Mesendoderm (in vitro differentiated cells): ENCODE data around the gene LATS1.
"Not testable (repeated sequence)": the region's sequence is repeated elsewhere in the genome, so short reads cannot be mapped to it uniquely, and the experiment has no call there.

Source experiments
- DNase-seq: peaks from one replicate; pipeline ENCODE4 v3.0.0; 2013
- H2AK5ac ChIP-seq: 2 replicates; pipeline ENCODE4 v1.6.1; 2013; ENCODE audit warnings: low read length, inconsistent platforms
- H2BK120ac ChIP-seq: 2 replicates; pipeline ENCODE4 v1.6.1; 2013; ENCODE audit warnings: low read depth, mild to moderate bottlenecking, low read length, moderate library complexity, mixed read lengths
- H2BK15ac ChIP-seq: replicated peaks from 2 replicates; pipeline ENCODE4 v1.6.1; 2013; ENCODE audit warnings: low read depth, mild to moderate bottlenecking, moderate library complexity
- H2BK5ac ChIP-seq: 2 replicates; pipeline ENCODE4 v1.6.1; 2013; ENCODE audit warnings: low read length, inconsistent platforms
- H3K18ac ChIP-seq: 2 replicates; pipeline ENCODE4 v1.6.1; 2013; ENCODE audit warnings: mild to moderate bottlenecking, low read length, mixed read lengths
- H3K23ac ChIP-seq: one replicate; pipeline ENCODE4 v1.6.1; 2013; ENCODE audit warnings: low read length
- H3K27ac ChIP-seq: 2 replicates; pipeline ENCODE4 v1.5.1; 2013; ENCODE audit warnings: low read depth, mild to moderate bottlenecking, inconsistent platforms, low read length, moderate library complexity
- H3K27me3 ChIP-seq: 2 replicates; pipeline ENCODE4 v1.6.1; 2013; ENCODE audit warnings: low read length, control low read depth, mild to moderate bottlenecking, inconsistent platforms; ENCODE audit not compliant: insufficient read depth, poor library complexity
- H3K36me3 ChIP-seq: 2 replicates; pipeline ENCODE4 v1.6.1; 2013; ENCODE audit warnings: low read length, inconsistent platforms; ENCODE audit not compliant: control insufficient read depth, insufficient read depth
- H3K4ac ChIP-seq: one replicate; pipeline ENCODE4 v1.6.1; 2013; ENCODE audit warnings: low read depth, mild to moderate bottlenecking, low read length, moderate library complexity
- H3K4me1 ChIP-seq: 2 replicates; pipeline ENCODE4 v1.6.1; 2013; ENCODE audit warnings: low read depth, low read length, inconsistent platforms; ENCODE audit not compliant: control insufficient read depth
- H3K4me2 ChIP-seq: 2 replicates; pipeline ENCODE4 v1.6.1; 2013; ENCODE audit warnings: low read length
- H3K4me3 ChIP-seq: 2 replicates; pipeline ENCODE4 v1.5.1; 2013; ENCODE audit warnings: mild to moderate bottlenecking, low read length
- H3K56ac ChIP-seq: one replicate; pipeline ENCODE4 v1.6.1; 2013; ENCODE audit warnings: low read length
- H3K79me1 ChIP-seq: 2 replicates; pipeline ENCODE4 v1.6.1; 2013; ENCODE audit warnings: low read length, inconsistent platforms
- H3K79me2 ChIP-seq: 2 replicates; pipeline ENCODE4 v1.6.1; 2013; ENCODE audit warnings: mild to moderate bottlenecking, low read length; ENCODE audit not compliant: control insufficient read depth, insufficient read depth
- H3K9ac ChIP-seq: 2 replicates; pipeline ENCODE4 v1.6.1; 2013; ENCODE audit warnings: low read length, inconsistent platforms
- H4K5ac ChIP-seq: one replicate; pipeline ENCODE4 v1.6.1; 2013; ENCODE audit warnings: low read length
- H4K8ac ChIP-seq: one replicate; pipeline ENCODE4 v1.6.1; 2013; ENCODE audit warnings: low read depth, mild to moderate bottlenecking, control low read depth, low read length, moderate library complexity
- WGBS: extraction: QIAGEN DNeasy Blood & Tissue Kit; methylation state at CpG from one replicate; pipeline ENCODE4 v1.1.7; 2013; ENCODE audit warnings: low lambda C conversion rate, missing lambda C conversion rate; ENCODE audit not compliant: insufficient coverage; ENCODE audit errors: extremely low coverage; 5-methylcytosine and 5-hydroxymethylcytosine counted together

The LATS1 gene

DNA sequence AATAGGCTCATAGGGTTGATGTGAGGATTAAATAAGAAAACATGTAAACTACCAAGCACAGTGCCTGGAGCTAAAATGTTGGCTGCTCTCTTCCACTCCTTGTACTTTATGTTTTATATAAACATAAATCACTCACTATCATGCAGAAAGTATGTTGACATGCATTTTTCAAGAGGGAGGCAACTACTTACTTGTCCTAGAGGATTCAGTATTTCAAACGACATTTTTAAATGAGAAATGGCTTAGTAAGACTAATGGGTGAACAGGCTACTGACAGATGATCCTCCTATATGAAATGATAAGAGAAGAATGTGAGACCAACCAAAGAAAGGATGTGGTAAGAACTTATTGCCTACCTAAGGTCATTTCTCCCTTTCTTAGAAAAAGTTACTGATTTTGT is 21.0 kb downstream of the LATS1 start:
- Histone ChIP-seq H3K4ac (no peak overlapping the region), H3K27ac (no peak overlapping the region), H3K9ac (no peak overlapping the region), H3K18ac (no peak overlapping the region), H3K4me1 (no peaks in the 10 kb centered on the region), H3K79me1 (no peaks in the 10 kb centered on the region), H4K5ac (no peak overlapping the region), H3K4me2 (no peak overlapping the region), H4K8ac (no peak overlapping the region), H3K79me2 (peaks cover 14% of the 10 kb centered on the region), H3K4me3 (no peak overlapping the region), H3K36me3 (no peaks in the 10 kb centered on the region), H3K27me3 (no peaks in the 10 kb centered on the region), H2AK5ac (no peak overlapping the region), H3K56ac (no peak overlapping the region), H2BK15ac (no peak overlapping the region), H2BK120ac (no peak overlapping the region), H3K23ac (no peak overlapping the region), H2BK5ac (no peak overlapping the region)
- WGBS: no CpG with 5 or more reads among the region's 1 CpG
- DNase-seq: no peak

DNA sequence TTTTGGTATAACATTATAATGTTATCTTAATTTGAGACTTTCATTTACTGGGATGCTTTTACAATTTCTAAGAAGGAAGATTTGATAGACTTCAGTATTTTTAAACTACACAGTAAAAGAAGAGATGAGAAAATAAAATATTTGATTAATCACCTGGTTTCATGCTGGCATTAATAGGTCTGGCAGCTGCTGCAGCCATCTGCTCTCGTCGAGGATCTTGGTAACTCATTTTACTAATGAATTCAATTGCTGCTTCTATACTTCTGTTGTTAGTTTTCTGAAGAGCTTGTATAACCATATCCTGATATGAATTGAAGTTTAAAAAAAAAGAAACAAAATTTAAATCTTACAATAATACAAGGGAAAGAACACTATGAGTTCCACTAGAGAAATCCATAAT is 23.0 kb downstream of the LATS1 start:
- Histone ChIP-seq H3K4ac (no peak overlapping the region), H3K27ac (no peak overlapping the region), H3K9ac (no peak overlapping the region), H2BK5ac (no peak overlapping the region), H4K5ac (no peak overlapping the region), H2BK120ac (no peak overlapping the region), H3K79me1 (peaks cover 2% of the 10 kb centered on the region), H4K8ac (no peak overlapping the region), H3K79me2 (peaks cover 16% of the 10 kb centered on the region), H3K4me2 (no peak overlapping the region), H3K4me1 (no peaks in the 10 kb centered on the region), H3K18ac (no peak overlapping the region), H3K27me3 (no peaks in the 10 kb centered on the region), H2BK15ac (no peak overlapping the region), H3K4me3 (no peak overlapping the region), H3K56ac (no peak overlapping the region), H2AK5ac (no peak overlapping the region), H3K23ac (no peak overlapping the region), H3K36me3 (no peaks in the 10 kb centered on the region)
- DNase-seq: no peak
- WGBS: no CpG with 5 or more reads among the region's 2 CpGs

DNA sequence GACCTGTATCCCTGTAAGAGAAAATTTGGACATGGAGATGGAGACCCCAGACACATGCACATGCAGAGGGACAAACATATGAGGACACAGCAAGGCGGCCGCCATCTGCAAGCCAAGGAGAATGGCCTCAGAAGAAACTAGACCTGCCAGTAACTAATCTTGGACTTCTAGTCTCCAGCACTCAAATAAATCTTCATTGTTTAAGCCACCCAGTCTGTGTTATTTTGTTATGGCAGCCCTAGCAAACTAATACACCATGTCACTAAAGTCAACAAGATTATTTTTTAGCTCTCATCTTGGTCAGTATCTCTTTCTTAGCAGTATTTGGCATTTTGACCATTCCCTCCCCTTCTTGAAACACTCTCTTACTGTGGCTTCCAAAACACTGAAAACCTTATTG is 26.7 kb downstream of the LATS1 start:
- H3K4me1 ChIP-seq: no peaks in the 10 kb centered on the region
- no peak overlapping the region for H2BK5ac ChIP-seq
- no peak overlapping the region for H4K8ac ChIP-seq
- H3K36me3 ChIP-seq: peaks cover 1% of the 10 kb centered on the region
- H3K4me3 ChIP-seq: no peak overlapping the region
- H3K23ac ChIP-seq: no peak overlapping the region
- peaks cover 2% of the 10 kb centered on the region for H3K79me2 ChIP-seq
- no peak overlapping the region for H3K4me2 ChIP-seq
- no peak overlapping the region for H3K9ac ChIP-seq
- H3K18ac ChIP-seq: no peak overlapping the region
- H3K56ac ChIP-seq: no peak overlapping the region
- H3K27me3 ChIP-seq: no peaks in the 10 kb centered on the region
- H2BK15ac ChIP-seq: no peak overlapping the region
- H2BK120ac ChIP-seq: no peak overlapping the region
- no CpG with 5 or more reads among the region's 2 CpGs for WGBS
- H3K79me1 ChIP-seq: peaks cover 5% of the 10 kb centered on the region
- DNase-seq: no peak
- no peak overlapping the region for H4K5ac ChIP-seq
- no peak overlapping the region for H3K27ac ChIP-seq
- H2AK5ac ChIP-seq: no peak overlapping the region
- H3K4ac ChIP-seq: no peak overlapping the region

DNA sequence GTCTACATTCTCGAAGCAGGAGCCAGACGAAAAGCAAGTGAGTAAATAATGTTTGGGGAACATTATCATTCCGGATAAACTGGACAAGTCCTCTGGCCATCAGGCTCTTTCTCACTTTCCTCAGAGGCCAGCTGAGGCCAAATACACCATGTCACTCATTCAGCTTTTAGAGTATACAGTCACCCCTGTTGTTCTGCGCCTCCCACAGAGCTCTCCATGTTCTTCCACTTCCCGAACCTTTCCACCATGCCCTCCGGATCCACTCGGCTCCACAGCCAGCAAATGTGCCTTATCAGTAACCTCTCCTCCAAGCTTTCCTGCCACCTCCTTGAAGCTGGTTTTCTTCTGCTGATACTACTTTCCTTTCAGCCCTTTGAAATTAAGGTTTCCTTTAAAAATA is 31.7 kb downstream of the LATS1 start:
- no peak overlapping the region for H2BK15ac ChIP-seq
- H3K36me3 ChIP-seq: peaks cover 3% of the 10 kb centered on the region
- H4K5ac ChIP-seq: no peak overlapping the region
- peaks cover 8% of the 10 kb centered on the region for H3K79me1 ChIP-seq
- no peak overlapping the region for H3K9ac ChIP-seq
- H2AK5ac ChIP-seq: no peak overlapping the region
- H3K23ac ChIP-seq: no peak overlapping the region
- no peak overlapping the region for H3K27ac ChIP-seq
- peaks cover 5% of the 10 kb centered on the region for H3K79me2 ChIP-seq
- no peak overlapping the region for H3K18ac ChIP-seq
- no peaks in the 10 kb centered on the region for H3K27me3 ChIP-seq
- no peak overlapping the region for H3K56ac ChIP-seq
- no peak overlapping the region for H3K4me2 ChIP-seq
- no CpG with 5 or more reads among the region's 7 CpGs for WGBS
- no peak overlapping the region for H4K8ac ChIP-seq
- no peak overlapping the region for H3K4me3 ChIP-seq
- no peaks in the 10 kb centered on the region for H3K4me1 ChIP-seq
- H2BK5ac ChIP-seq: no peak overlapping the region
- H3K4ac ChIP-seq: no peak overlapping the region
- no peak for DNase-seq
- H2BK120ac ChIP-seq: no peak overlapping the region

DNA sequence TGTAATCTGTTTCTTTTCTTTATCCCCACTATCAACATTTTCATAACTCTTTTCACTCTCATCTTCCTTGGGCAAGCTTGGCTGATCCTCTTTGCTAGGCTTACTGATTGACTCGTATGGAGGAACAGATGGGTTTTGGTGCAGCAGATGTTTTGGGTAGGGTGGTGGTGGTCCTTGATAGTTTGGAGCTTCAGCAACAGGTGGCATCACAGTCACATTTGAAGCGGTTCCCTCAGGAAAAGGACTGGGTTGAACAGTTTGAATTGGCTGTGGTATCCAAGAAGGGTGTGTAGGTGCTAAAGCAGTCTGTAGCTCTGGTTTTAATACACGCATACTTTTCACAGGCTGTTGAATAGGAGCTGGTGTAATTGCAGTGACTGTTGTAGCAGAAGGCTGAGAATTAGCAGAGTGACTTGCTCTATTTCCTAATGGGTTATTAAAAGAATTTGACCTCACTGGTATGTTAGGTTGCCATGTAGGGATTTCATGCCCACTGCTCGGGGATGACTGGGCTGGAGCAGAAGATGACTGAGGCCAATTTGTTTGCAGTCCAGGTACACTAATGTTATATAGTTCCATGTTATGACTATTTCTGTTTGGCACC is 34.5 kb downstream of the LATS1 start:
- H4K8ac ChIP-seq: no peak overlapping the region
- H2BK120ac ChIP-seq: no peak overlapping the region
- no peak overlapping the region for H2BK15ac ChIP-seq
- H3K27ac ChIP-seq: no peak overlapping the region
- no CpG with 5 or more reads among the region's 4 CpGs for WGBS
- H3K56ac ChIP-seq: no peak overlapping the region
- H3K4ac ChIP-seq: no peak overlapping the region
- peaks cover 6% of the 10 kb centered on the region for H3K79me1 ChIP-seq
- no peak overlapping the region for H3K18ac ChIP-seq
- no peak for DNase-seq
- no peak overlapping the region for H2BK5ac ChIP-seq
- H3K27me3 ChIP-seq: no peaks in the 10 kb centered on the region
- no peaks in the 10 kb centered on the region for H3K4me1 ChIP-seq
- no peak overlapping the region for H4K5ac ChIP-seq
- H3K79me2 ChIP-seq: peaks cover 3% of the 10 kb centered on the region
- H3K23ac ChIP-seq: no peak overlapping the region
- H2AK5ac ChIP-seq: no peak overlapping the region
- H3K4me2 ChIP-seq: no peak overlapping the region
- no peak overlapping the region for H3K4me3 ChIP-seq
- no peak overlapping the region for H3K9ac ChIP-seq
- peaks cover 4% of the 10 kb centered on the region for H3K36me3 ChIP-seq

DNA sequence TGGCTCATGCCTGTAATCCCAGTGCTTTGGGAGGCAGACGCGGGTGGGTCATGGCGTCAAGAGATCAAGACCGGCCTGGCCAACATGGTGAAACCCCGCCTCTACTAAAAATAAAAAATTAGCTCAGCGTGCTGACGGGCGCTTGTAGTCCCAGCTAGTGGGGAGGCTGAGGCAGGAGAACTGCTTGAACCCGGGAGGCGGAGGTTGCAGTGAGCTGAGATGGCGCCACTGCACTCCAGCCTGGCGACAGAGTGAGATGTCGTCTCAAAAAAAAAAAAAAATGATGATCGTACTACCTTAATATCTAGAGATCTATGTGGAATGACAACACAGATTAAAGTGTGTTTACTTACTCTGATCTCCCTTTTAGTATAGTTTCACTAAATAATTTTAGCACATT is 36.1 kb downstream of the LATS1 start:
- not testable (repeated sequence) for H3K9ac ChIP-seq, H3K36me3 ChIP-seq, H3K27me3 ChIP-seq, H4K5ac ChIP-seq, H3K27ac ChIP-seq, H3K4me1 ChIP-seq, H3K23ac ChIP-seq, H2AK5ac ChIP-seq, H2BK15ac ChIP-seq, H3K79me2 ChIP-seq, H3K18ac ChIP-seq, H2BK5ac ChIP-seq, H3K56ac ChIP-seq, H4K8ac ChIP-seq, H3K4me2 ChIP-seq, H2BK120ac ChIP-seq, H3K4ac ChIP-seq, DNase-seq, H3K4me3 ChIP-seq, H3K79me1 ChIP-seq
- no CpG with 5 or more reads among the region's 14 CpGs for WGBS
